NCI-H2227 treated with DMSO at 0.1 percent for 48 hours (cell line): ENCODE data around the gene GPR146.
"Not testable (repeated sequence)": the region's sequence is repeated elsewhere in the genome, so short reads cannot be mapped to it uniquely, and the experiment has no call there.

ENCODE experiments used
- DNase-seq: peaks from one replicate; lab custom pipeline; 2025; lab: John Stamatoyannopoulos, UW

The GPR146 gene

DNA sequence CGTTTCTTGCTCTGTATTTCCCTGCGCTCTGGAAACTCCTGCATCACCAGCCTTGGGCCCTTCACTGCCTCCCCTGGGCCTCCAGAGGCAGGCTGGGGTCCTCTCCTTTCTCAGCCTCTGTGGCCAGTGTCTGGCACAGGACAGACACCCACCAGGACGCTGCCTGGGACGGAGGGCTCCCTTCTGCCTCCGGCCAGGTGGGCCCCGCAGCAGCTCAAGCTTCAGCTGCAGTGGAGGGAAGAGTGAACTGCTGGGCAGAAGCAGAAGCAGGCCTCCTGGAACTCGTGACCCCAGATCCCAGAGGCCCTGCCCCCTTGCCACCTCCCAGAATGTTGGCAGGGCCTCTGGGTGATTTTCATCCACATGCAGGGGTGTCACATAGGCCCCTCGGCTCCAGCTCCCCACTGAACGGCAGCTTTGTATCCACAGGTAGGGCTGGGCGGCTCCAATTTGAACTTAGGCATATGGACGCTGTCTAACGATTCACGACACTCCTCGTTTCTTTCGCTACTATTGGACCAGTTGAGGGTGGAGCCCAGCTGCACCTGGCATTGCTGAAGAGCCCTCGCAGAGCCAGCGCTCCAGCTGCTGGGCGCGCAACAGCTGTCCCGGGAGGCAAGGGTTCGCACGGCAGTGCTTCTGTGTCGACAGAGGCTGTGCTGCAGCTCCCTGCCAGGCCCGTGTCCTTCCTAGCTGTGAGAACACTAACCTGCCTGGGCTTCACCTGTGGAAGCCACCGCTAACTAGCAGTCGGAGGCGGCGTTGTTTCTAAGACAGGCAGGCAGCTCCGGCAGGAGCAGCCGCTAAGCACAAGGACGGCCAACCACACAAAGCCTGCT, 18.4 kb upstream of the GPR146 start:
- DNase-seq: no peak

DNA sequence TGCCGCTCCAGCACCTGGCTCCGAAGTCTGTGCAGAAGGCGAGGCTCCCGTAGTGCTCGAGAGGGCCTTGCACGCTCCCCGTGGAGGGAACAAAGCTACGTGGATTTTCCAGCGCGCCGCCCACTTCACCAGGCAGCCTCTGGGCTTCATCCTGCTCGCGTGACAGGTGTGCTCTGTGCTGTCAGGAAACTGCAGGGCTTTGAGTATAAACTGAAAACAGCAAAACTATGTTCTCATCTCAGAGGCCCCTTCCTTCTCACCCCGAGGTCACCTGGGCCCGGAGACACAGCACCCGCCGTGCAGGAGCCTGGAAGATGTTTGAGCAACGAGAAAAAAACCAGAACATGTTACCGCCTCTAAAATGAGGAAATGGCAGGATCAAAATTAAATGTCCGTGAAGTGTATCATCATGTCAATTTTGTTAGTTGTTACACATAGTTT, 17.6 kb upstream of the GPR146 start:
- DNase-seq: no peak

DNA sequence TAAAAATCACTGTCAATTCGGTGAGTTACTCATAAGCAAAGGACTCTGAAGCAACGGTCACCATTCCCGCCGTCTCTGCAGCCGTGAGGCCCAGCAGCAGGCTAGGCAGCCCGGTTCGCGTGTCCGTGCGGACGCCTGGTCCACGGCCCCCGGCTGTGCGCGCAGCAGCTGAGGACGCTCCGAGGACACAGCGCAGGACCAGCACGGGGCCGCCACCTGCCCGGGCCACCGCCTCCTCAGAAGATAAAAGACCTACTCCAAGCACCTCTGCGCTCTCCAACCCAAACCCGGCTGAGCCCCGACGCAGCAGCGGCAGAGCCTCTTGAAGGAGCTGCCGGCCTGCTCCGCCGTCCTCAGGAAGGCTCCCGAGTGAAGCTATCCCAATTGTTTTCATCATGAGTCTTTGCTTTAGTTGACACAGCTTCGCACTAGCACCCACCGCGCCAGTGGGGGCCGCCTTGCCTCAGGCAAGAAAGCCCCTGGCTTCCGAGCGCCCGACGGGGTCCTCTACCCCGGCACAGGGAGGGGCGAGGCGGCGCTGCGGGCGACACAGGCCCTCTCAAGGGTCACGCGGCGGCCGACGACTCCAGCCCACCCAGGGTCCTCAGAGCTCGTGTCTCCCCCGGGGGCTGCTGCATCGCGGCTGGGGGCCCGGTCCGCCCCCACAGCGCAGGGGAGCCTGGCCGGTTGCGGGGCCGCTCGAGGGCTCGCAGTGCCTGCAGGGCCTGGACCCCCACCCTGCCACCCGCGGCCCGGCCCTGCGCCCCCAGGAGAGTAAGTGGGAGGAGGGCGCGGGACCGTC, 16.9 kb upstream of the GPR146 start:
- DNase-seq: peak; percentile 4

DNA sequence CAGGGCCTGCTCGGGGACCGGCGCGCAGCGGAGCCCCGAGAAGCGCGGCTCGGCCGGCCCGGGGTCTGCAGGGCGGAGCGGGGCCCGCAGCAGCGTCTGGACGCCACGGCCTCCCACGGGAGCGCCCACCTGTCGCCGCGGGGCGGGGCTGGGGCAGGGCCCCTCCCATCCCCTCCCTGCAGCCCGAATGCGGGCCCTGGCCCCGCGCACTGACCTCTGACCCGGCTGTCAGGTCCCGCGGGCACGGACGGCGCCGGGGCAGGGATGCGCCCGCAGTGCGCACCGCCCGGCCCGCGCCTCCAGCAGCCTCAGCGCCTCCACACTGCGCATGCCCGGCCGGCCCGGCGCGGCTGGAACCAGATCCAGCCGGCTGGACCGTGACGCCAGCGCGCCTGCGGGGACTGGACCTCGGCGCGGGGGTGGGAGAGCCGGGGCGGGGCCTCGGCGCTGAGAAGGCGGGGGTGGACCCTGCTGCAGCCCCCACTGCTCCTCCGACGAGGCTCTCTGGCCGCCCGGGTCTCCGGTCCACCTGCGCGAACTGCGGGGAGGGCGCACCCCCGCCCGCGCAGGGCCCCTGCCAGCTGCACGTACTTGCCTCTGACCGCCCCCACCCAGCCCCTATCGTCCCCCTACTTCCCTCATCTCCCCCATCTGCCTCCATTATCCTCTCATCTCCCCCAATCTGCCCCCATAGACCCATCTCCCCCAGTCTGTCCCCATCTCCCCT, 16.1 kb upstream of the GPR146 start:
- peak; percentile 75 for DNase-seq

DNA sequence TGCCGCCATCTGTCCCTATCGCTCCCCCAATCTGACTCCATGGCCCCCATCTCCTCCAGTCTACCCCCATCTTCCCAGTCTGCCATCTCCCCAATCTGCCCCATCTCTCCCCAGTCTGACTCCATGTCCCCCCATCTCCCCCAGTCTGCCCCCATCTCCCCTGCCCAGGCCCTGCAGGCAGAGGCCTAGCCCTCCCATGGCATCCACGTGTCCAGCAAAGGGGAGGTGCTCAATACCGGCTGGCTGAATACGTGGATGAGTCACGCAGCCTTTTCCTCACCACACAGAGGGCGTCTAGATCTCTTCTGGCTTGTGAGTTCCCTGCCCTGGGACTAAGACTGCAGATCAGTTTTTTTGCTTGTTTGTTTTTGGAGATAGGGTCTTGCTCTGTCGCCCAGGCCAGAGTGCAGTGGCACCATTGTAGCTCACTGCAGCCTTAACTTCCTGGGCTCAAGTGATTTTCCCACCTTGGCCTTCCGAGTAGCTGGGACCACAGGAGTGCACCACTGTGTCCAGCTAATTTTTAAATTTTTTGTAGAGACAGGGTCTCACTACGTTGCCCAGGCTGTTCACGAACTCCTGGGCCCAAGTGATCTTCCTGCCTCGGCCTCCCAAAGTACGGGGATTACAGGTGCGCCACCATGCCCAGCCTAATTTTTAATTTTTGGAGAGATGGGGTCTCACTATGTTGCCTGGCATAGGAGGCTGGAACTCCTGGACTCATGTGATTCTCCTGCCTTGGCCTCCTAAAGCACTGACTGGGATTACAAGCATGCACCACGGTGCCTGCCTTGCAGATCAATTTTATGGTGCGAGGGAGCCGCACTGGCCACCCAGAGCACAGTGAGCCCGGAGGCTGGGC, 15.3 kb upstream of the GPR146 start:
- DNase-seq: peak; percentile 73

DNA sequence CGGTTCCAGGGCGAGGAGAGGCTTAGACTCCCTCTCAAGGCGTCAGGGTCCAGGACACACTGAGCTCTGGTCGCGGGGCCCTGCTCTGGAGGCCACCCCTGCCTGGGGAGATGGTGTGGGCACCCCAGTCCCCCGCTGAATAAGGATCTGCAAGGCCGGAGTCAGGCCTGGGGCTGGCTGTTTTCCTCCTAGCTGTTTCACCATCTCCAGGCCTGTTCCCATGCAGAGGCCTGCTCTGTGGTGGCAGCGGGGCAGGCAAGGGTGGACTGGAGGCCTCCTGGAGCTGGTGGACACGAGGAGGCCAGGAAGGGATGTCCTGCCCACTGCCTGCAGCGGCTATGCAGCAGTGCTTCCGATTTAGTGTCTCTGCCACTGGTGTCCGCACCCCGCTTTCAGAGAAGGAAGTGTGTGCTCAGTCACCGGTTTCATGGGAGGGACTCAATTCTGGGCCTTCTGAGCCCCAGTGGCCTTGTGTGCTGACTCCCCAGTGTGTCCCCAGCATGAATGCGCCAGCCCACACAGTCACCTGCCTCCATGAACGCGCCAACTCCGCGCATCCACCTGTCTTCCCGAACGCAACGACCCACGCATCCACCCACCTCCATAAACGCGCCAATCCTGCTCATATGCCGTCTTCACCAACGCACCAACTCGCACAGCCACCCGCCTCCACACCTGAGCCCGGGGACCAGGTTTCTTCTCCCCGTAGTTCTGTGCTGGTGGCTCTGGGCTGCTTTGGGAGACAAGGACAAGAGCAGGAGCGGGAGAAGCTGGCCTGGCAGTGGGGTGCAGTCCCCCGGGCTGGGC, 14.5 kb upstream of the GPR146 start:
- DNase-seq: no peak

DNA sequence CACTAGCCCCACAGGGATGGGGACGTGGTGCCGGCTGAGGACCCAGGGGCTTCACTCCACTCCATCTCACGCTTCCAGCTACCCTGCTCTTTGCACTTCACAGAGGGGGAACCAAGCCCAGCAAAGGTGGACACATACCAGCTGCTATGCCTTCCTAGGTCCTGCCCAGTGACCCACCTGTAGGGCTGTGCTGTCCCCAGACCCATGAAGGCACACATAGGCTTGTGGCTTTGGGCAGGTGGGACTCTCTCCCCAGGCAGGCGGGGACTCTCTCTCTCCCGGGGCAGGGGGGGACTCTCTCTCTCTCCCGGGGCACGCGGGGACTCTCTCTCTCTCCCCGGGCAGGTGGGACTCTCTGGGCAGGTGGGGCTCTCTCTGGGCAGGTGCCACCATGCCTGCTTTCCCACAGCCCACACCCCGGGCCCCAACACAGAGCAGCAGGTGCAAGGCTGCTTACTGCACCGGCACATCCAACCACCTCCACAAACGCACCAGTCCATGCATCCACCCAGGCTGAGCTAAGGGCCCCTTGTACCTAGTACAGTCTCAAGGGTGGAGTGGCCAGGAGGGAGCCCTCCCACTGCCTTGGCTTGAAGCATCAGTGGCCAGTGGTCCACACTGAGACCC, 13.8 kb upstream of the GPR146 start:
- DNase-seq: no peak

DNA sequence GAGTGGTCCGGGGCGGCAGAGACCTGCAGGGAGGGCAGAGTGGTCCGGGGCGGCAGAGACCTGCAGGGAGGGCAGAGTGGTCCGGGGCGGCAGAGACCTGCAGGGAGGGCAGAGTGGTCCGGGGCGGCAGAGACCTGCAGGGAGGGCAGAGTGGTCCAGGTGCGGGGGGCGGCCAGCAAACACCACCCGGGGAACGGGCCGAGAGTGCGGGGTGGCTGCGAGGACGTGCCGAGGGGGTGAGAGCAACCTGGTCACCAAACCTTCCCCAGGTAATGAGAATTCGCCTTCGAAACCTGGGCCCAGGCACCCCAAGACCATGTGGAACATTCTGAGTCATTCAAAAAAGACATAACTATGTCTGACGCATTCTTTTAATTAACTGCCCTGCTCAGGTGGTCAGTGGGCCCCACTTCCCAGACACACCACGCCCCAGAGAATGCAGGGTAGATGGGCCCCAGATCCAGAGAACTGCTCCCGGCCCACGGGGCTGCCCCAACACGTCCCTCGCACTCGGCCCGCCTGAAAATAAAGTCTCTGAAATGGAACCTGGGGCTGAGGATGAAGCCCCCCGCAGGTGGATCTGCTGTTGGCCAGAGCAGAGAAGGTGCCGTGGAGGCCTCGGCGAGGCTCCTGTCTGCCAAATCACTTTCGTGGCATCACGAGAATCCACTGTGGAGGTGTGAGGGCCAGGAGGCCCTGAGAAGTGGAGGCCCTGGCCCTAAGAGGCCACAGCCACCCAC, 12.5 kb upstream of the GPR146 start:
- no peak for DNase-seq

DNA sequence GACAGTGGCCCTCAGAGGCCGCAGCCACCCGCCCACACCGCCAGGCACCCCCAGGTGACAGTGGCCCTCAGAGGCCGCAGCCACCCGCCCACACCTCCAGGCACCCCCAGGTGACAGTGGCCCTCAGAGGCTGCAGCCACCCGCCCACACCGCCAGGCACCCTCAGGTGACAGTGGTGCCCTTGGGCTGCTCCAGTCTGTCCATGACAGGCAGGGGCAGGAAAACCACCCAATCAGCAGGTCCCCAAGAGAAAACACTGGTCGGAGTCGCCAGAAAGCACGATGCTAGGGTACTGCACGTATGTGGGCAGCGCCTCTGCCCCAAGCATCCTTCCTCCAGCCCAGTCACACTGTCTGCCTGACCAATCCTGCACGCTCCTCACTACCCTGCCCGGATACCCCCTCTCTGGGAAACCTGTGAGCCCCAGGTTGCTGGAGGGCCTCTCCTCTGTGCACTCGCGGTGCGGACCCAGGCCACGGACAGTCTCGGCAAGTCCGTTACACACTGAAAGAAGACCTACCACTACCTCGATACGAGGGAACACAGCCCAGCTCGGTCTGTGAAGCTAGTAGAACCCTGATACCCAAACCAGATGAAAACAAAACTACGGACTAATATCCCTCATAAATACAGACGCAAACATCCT, 11.7 kb upstream of the GPR146 start:
- no peak for DNase-seq

DNA sequence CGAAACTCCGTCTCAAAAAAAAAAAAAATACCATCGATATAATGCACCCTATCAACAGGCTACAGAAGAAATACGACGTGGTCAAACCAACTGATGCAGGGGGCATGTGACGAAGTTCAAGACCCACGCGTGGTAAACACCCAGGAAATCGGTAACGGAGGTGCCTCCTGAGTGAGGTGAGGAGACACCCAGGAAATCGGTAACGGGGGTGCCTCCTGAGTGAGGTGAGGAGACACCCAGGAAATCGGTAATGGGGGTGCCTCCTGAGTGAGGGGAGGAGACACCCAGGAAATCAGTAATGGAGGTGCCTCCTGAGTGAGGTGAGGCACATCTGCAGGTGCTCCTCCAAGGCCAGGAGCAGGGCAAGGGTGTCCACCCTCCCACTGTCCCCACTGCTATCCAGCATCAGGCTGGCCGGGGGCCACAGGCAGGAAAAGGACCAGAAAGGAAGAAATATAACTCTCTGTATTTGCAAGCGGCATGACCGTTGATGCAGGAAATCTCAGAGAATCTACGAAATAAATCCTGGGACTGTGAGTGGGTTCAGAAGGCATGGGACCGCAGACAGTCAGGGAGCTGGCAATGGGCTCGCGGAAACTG, 10.7 kb upstream of the GPR146 start:
- DNase-seq: no peak

DNA sequence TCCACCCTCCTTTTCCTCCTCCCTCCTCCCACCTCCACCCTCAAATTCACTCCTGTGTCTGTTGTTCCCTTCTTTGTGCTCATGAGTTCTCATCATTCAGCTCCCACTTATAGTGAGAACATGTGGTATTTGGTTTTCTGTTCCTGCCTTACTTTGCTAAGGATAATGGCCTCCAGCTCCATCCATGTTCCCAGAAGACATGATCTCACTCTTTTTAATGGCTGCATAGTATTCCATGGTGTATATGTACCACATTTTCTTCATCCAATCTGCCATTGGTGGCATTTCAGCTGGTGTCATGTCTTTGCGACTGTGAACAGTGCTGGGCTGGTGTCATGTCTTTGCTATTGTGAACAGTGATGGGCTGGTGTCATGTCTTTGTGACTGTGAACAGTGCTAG, 9.6 kb upstream of the GPR146 start:
- not testable (repeated sequence) for DNase-seq

DNA sequence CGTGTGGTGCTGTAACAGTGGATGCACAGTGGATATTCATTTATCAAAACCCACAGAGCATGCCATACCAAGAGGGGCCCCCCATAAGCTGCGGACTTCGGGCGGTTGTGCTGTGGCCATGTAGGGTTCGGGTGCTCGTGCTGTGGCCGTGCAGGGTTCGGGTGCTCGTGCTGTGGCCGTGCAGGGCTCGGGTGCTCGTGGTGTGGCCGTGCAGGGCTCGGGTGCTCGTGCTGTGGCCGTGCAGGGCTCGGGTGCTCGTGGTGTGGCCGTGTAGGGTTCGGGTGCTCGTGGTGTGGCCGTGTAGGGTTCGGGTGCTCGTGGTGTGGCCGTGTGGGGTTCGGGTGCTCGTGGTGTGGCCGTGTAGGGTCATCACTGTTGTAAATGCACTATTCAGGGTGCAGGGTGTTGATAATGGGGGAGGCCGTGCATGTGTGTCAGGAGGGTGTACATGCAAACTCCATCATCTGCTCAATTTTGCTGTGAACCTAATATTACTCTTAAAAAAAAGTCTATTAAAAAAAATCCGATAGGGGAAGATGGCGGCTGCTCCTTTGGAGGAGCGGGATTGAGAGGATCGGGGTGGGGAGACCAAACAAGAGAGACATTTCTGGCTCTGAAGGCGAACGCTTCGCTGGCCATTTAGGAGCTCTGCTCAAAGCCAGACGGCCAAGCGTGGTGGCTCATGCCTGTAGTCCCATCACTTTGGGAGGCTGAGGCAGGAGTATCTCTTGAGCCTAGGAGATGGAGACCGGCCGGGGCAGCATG, 8.0 kb upstream of the GPR146 start:
- not testable (repeated sequence) for DNase-seq

DNA sequence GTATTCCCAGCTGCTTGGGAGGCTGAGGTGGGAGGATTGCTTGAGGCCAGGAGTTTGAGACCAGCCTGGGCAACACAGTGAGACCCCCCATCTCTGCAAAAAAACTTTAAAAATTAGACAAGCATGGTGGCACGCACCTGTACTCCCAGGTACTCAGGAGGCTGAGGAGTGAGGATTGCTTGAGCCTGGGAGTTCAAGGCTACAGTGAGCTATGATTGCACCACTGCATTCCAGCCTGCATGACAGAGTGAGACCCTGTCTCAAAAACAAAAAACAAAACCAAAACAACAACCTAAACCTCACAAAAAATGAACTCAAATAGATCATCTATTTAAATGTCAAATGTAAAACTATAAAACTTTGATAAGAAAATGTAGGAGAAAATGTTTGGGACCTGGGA, 4.1 kb upstream of the GPR146 start:
- not testable (repeated sequence) for DNase-seq

DNA sequence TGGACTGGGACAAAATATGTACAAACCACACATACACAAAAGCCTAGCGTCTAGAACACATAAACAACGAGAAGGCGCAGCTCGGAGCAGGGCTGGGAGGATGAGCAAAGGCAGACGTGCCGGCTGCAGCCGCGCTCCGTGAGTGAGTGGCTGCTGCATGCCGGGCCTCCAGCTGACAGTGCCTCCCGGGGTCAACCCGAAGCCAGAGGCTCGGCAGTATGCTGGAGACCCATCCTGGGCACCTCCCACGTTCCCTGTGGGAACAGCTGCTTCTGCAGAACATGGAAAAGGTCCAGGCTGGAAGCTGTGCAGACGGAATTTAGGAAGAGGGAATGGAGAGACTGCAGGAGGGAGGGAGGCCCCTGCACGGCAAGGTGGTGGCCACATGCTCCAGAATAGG, 3.6 kb upstream of the GPR146 start:
- DNase-seq: peak; percentile 39

DNA sequence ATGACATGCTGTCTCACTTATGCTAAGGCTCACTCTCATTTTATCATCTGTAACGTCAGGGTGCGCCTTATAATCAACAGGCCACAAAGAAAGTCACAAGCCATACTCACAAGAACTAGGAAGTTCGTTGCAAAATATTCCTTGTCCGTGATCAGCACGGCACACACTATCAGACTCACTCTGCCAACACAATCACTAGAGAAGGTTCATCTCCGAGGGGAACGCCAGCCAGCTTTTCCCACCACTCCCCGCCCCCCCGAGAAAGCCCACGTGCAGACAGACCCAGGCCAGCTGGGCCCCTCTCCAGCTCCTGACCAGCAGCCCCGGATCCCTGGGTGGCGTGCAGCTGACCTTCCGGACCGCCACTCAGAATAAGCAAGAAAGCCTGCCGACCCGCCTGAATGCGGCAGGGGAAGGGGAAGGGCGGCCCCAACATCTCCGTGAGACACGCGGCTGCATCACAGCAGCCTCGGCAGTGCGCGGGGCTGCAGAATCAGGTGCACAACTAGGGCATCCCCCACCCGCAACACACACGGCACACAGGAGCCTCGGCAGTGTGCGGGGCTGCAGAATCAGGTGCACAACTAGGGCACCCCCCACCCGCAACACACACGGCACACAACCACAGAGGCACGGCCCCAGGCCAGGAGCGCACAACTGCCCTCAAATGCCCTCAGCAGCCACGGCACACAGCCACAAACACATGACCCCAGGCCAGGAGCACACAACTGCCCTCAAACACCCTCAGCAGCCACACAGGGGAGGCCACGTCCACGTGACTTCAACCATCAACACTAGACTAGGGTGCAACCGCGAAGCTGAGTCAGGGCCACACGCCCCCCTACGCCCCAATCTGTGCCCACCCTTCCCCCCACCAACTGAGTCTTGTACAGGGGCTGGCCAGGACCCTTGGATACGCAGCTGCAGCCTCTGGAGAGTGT, 2.5 kb upstream of the GPR146 start:
- no peak for DNase-seq

DNA sequence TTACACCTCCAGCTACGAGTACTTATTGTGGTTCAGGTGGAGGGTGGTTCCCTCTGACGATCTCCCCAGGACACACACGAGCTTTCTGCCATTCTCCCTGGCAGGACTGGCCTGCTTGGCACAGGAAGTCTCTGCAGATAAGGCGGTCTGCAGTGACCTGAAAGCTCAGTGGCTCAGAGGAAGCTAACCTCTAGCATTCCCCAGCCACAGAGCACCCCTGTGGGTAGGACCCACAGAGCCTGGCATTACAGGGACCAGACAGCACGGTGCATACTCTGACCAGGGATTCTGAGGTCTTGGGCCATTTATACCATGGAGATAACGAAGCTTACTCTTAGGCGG, 1.9 kb upstream of the GPR146 start:
- no peak for DNase-seq
